ENCODE measurements around the gene ARID3A. TPM values are rescaled to one million over a fixed set of nuclear protein-coding genes. Genes with fewer than 3 reads are reported as not detected.

Gene ARID3A
- total RNA-seq, 2 donors from 2014 or later, result 42.8 to 46.1 TPM

GRCh38 chr19:899336-900042, 26.3 kb upstream of the ARID3A start:
- H3K36me3 Mint-ChIP-seq, result no peaks in the 10 kb centered on the region
- ATAC-seq, result no peak

GRCh38 chr19:900043-900301, 25.9 kb upstream of the ARID3A start:
- Mint-ChIP-seq H3K36me3 (no peaks in the 10 kb centered on the region), H3K9me3 (no peaks in the 10 kb centered on the region), H3K4me3 (no peak overlapping the region), H3K27me3 (no peaks in the 10 kb centered on the region), H3K4me1 (ENCODE audit: low read depth in 2 of 2) (peaks cover 0 to 3% of the 10 kb centered on the region in 2 donors), H3K27ac (no peak overlapping the region)
- no peak for DNase-seq (ENCODE audit: low spot score)
- ATAC-seq, result no peak

More at GRCh38 chr19:899336-900042, 26.3 kb upstream of the ARID3A start:
- Mint-ChIP-seq H3K27ac (no peak overlapping the region), H3K4me3 (no peak overlapping the region), H3K9me3 (no peaks in the 10 kb centered on the region), H3K27me3 (no peaks in the 10 kb centered on the region), H3K4me1 (ENCODE audit: low read depth in 2 of 2) (peaks cover 0 to 3% of the 10 kb centered on the region in 2 donors)
- no peak for DNase-seq (ENCODE audit: low spot score)

- peaks cover 0 to 3% of the 10 kb centered on the region in 2 donors for H3K4me1 Mint-ChIP-seq (ENCODE audit: low read depth in 2 of 2)
- no peak for DNase-seq (ENCODE audit: low spot score)
- H3K4me3 Mint-ChIP-seq, result no peak overlapping the region
- no peaks in the 10 kb centered on the region for H3K27me3 Mint-ChIP-seq
- no peak overlapping the region for H3K27ac Mint-ChIP-seq
- no peaks in the 10 kb centered on the region for H3K9me3 Mint-ChIP-seq
- peak; percentile 34 to 52 for ATAC-seq
- no peaks in the 10 kb centered on the region for H3K36me3 Mint-ChIP-seq
These were observed 25.3 kb upstream of the ARID3A start for GRCh38 chr19:900302-901111.

- Mint-ChIP-seq H3K4me1 (ENCODE audit: low read depth in 2 of 2) (peaks cover 0 to 3% of the 10 kb centered on the region in 2 donors), H3K4me3 (no peak overlapping the region), H3K27ac (no peak overlapping the region)
These were observed 24.4 kb upstream of the ARID3A start for GRCh38 chr19:901216-902092.

GRCh38 chr19:902093-902370, 23.8 kb upstream of the ARID3A start:
- Mint-ChIP-seq H3K4me1 (ENCODE audit: low read depth in 2 of 2) (peaks cover 0 to 3% of the 10 kb centered on the region in 2 donors), H3K9me3 (no peaks in the 10 kb centered on the region), H3K36me3 (no peaks in the 10 kb centered on the region), H3K27me3 (no peaks in the 10 kb centered on the region), H3K4me3 (no peak overlapping the region), H3K27ac (no peak overlapping the region)
- DNase-seq (ENCODE audit: low spot score), result no peak
- ATAC-seq, result no peak

More at GRCh38 chr19:901216-902092, 24.4 kb upstream of the ARID3A start:
- DNase-seq (ENCODE audit: low spot score) (no peak), ATAC-seq (no peak)
- Mint-ChIP-seq H3K9me3 (no peaks in the 10 kb centered on the region), H3K27me3 (no peaks in the 10 kb centered on the region), H3K36me3 (no peaks in the 10 kb centered on the region)

GRCh38 chr19:902446-903226, 23.2 kb upstream of the ARID3A start:
- no peak for DNase-seq (ENCODE audit: low spot score)
- ATAC-seq, result no peak
- peaks cover 0 to 6% of the 10 kb centered on the region in 2 donors for H3K4me1 Mint-ChIP-seq (ENCODE audit: low read depth in 2 of 2)
- no peaks in the 10 kb centered on the region for H3K27me3 Mint-ChIP-seq
- no peak overlapping the region for H3K27ac Mint-ChIP-seq
- no peak overlapping the region for H3K4me3 Mint-ChIP-seq
- H3K9me3 Mint-ChIP-seq, result no peaks in the 10 kb centered on the region
- H3K36me3 Mint-ChIP-seq, result no peaks in the 10 kb centered on the region

- ATAC-seq (no peak), DNase-seq (ENCODE audit: low spot score) (no peak)
- Mint-ChIP-seq H3K4me1 (ENCODE audit: low read depth in 2 of 2) (peaks cover 0 to 8% of the 10 kb centered on the region in 2 donors), H3K27ac (no peak overlapping the region), H3K27me3 (no peaks in the 10 kb centered on the region), H3K36me3 (no peaks in the 10 kb centered on the region), H3K9me3 (no peaks in the 10 kb centered on the region), H3K4me3 (no peak overlapping the region)
These were observed 22.5 kb upstream of the ARID3A start for GRCh38 chr19:903266-903797.

GRCh38 chr19:904545-904944, 21.3 kb upstream of the ARID3A start:
- no peaks in the 10 kb centered on the region for H3K27me3 Mint-ChIP-seq
- no peak overlapping the region for H3K27ac Mint-ChIP-seq
- ATAC-seq (no peak), DNase-seq (ENCODE audit: low spot score) (no peak)
- peaks cover 8 to 15% of the 10 kb centered on the region in 2 donors for H3K4me1 Mint-ChIP-seq (ENCODE audit: low read depth in 2 of 2)
- no peak overlapping the region for H3K4me3 Mint-ChIP-seq
- H3K9me3 Mint-ChIP-seq, result no peaks in the 10 kb centered on the region
- no peaks in the 10 kb centered on the region for H3K36me3 Mint-ChIP-seq

GRCh38 chr19:906480-906879, 19.4 kb upstream of the ARID3A start:
- Mint-ChIP-seq H3K36me3 (no peaks in the 10 kb centered on the region), H3K4me1 (ENCODE audit: low read depth in 2 of 2) (peaks cover 13 to 20% of the 10 kb centered on the region in 2 donors), H3K27ac (peak overlapping the region in 1 of 2 donors; percentile 97), H3K27me3 (no peaks in the 10 kb centered on the region), H3K4me3 (no peak overlapping the region), H3K9me3 (no peaks in the 10 kb centered on the region)
- ATAC-seq (no peak), DNase-seq (ENCODE audit: low spot score) (no peak)

GRCh38 chr19:907183-907853, 18.5 kb upstream of the ARID3A start:
- H3K4me1 Mint-ChIP-seq (ENCODE audit: low read depth in 2 of 2), result peaks cover 13 to 20% of the 10 kb centered on the region in 2 donors
- no peaks in the 10 kb centered on the region for H3K9me3 Mint-ChIP-seq
- H3K27me3 Mint-ChIP-seq, result no peaks in the 10 kb centered on the region
- peak overlapping the region in 1 of 2 donors; percentile 97 for H3K27ac Mint-ChIP-seq
- no peaks in the 10 kb centered on the region for H3K36me3 Mint-ChIP-seq
- ATAC-seq (peak; percentile 9 to 15), DNase-seq (ENCODE audit: low spot score) (no peak)
- no peak overlapping the region for H3K4me3 Mint-ChIP-seq

GRCh38 chr19:911197-912033, 14.4 kb upstream of the ARID3A start:
- peaks cover 13 to 20% of the 10 kb centered on the region in 2 donors for H3K4me1 Mint-ChIP-seq (ENCODE audit: low read depth in 2 of 2)
- no peaks in the 10 kb centered on the region for H3K36me3 Mint-ChIP-seq
- peak overlapping the region in 1 of 2 donors; percentile 61 for H3K27ac Mint-ChIP-seq
- no peak for DNase-seq (ENCODE audit: low spot score)
- peaks cover 0 to 6% of the 10 kb centered on the region in 2 donors for H3K27me3 Mint-ChIP-seq
- peak overlapping the region; percentile 58 for H3K4me3 Mint-ChIP-seq
- H3K9me3 Mint-ChIP-seq, result no peaks in the 10 kb centered on the region
- no peak for ATAC-seq

Data from natural killer cell treated with Interleukin-12 subunit alpha and Interleukin-12 subunit beta and Interleukin-15 and Interleukin-18, amount 100 ng/mL, for 72 hours (primary cell).